GM21360 (cell line): Measurements from ENCODE around the gene TRIM27.
"Not testable (repeated sequence)": the region's sequence is repeated elsewhere in the genome, so short reads cannot be mapped to it uniquely, and the experiment has no call there.

Experiments used
- ATAC-seq: cut with Tn5 transposase; IDR thresholded peaks from one replicate; pipeline ENCODE4 v1.9.1; 2021; ENCODE audit warnings: mild to moderate bottlenecking, moderate library complexity; ENCODE audit not compliant: unreplicated experiment

The TRIM27 gene

DNA sequence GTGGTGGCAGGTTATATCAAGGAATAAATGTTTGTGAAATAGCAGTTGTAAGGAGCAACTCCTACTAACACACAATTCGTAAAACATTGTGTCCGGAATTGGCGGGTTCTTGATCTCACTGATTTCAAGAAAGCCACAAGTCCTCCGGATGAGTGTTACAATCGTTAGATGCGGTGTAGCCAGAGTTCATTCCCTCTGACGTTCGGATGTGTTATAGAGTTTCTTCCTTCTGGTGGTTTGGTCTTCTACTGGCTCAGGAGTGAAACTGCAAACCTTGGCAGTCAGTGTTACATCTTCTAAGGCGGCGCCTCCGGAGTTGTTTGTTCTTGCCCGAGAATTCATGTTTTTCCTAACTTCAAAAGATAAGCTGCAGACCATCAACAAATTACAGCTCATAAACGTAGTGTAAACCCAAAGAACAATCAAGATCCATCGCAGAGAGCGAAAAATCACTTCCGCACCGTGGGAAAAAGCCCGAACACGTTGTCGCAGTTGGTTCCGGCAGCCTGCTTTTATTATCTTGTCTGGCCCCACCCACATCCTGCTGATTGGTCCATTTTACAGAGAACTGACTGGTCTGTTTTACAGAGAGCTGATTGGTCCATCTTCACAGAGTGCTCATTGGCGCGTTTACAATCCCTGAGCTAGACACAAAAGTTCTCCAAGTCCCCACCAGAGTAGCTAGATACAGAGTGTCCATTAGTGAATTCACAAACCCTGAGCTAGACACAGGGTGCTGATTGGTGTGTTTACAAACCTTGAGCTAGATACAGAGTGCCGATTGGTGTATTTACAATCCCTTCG lies 58.2 kb downstream of the TRIM27 start:
- no peak for ATAC-seq

DNA sequence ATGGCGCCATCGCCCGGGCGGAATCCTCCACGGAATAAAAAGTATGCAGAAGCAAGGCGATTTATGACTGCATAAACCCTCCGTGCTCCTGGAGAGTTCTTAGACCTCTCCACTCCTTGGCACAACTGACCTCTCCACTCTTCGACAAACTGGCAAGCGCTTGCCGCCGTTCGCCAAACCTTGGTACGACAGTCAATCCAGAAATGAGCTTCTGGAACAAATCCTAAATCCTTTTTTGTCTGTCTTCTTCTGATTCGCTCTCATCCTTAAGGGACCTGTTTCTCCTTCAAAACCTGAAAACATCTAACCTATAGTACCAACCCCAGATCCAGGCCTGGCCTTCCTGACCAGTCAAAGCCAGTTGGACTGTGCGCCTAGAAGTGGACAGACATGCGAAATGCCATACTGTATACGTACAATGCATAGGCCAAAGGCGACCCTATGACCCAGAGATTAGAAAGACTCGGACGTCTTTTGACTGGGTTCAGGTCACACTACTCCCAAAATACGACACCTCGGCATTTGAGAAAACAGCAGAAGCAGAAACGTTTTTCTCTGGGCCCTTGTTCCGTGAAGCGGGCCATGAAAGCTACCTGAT lies 59.4 kb downstream of the TRIM27 start:
- ATAC-seq = no peak

DNA sequence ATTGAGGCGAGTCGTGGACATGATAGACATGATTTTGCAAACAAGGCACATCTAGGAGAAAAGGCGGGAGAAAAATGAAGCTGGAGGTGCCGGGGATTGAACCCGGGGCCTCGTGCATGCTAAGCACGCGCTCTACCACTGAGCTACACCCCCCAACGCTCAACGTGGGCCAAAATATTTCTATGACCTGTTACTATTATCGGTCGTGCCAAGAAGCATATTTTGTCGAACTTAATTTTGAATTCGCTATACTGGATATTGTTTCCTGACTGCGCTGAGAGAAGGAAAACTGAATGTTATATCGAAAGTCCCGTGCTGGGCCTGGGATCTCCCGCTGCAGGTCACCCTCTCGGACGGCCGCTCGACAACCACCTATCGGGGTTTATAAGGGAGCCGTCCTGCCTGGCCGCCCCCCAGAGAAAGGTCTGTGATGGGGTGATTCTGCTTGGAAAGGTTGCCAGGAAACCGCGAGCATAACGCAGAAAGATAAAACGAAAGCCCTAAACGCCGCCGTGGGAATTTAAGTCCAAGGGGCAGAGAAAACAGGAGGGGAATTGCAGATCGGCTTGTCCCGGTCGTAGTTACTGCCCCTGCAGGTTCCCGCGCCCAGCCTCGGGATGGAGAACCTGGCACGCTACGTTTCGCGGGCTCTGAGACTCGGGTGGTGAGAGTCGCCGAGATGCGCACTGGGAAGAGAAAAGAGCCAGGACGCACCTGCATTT lies 60.0 kb downstream of the TRIM27 start:
- ATAC-seq = no peak

DNA sequence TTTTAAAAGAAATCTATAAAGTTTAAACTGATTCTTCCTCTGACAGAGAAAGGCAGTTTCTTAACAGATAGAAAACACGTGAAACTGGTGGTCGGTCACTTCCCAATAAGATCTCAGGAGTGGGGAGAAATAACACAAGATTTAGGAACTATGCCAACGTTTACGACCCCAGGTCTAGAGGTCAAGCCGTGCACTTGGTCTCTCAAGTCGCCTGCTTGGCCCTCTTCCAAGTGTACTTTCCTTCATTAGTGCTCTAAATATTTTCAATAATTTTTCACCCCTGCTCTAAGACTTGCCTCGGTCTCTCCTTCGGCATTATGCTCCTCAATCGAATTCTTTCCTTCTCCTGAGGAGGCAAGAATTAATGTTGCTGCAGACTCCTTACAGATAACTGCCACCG lies 61.7 kb downstream of the TRIM27 start:
- ATAC-seq = no peak

DNA sequence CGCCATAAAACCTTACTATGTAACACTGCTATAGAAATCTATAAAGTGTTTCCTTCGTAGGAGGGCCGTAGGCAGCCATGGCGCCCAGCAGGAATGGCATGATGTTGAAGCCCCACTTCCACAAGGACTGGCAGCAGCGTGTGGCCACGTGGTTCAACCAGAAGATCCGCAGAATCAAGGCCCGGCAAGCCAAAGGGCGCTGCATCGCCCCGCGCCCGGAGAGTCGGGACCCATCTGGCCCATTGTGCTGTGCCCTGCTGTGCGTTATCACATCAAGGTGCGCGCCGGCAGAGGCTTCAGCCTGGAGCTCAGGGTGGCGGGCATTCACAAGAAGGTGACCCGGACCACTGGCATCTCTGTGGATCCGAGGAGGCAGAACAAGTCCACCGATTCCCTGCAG lies 62.4 kb downstream of the TRIM27 start:
- ATAC-seq = no peak

DNA sequence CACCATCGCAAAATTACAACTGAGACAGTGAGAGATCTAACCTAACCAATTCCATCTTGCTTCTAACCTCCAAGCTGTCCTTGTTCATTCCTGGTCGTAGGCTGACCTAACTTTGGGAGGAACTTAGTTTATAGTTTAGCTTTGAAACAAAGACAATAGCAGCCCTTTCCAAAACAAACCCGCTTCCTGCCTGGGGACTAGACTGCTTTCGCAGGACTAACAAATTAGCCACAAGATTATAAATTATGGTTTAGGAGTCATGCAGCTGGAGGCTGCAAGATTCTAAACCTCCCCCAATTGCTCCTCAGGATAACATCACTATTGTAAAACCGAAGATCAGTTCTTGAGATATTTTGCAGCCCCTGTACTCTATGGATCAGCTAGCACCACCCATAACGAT lies 63.2 kb downstream of the TRIM27 start:
- no peak for ATAC-seq

DNA sequence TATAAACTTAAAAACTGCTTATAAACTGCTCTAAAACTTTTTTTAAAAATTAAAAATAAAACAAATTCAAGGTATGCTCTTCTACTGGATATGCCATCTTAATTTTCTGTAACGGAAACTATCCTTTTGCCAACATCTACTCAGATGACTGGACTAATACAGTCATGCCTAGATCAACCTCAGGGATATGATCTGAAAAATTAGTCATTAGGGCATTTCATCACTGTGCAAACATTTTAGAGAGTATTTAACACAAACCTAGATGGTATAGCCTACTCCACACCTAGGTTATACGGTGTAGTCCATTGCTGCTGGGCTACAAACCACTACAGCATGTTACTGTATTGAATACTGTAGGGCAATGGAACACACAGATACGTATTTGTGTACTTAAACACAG lies 64.8 kb downstream of the TRIM27 start:
- no peak for ATAC-seq

DNA sequence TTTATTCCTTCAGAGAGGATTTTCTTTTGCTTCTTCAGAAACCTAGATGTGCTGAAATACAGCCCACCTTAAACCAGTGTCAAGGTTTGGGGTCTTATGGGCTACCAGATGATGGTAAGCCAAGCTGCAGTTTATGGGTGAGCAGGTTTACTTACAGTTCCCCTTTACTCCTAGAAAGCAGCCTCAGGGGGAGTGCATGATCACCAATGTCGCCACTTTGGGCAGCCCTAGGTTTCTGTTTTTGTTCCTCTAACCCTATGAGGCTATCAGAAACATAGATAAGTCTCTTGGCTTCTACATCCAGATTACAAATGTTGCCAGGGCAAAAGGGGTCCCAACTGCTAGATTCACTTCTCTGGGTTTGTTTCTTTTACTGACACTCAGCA lies 67.2 kb downstream of the TRIM27 start:
- no peak for ATAC-seq

DNA sequence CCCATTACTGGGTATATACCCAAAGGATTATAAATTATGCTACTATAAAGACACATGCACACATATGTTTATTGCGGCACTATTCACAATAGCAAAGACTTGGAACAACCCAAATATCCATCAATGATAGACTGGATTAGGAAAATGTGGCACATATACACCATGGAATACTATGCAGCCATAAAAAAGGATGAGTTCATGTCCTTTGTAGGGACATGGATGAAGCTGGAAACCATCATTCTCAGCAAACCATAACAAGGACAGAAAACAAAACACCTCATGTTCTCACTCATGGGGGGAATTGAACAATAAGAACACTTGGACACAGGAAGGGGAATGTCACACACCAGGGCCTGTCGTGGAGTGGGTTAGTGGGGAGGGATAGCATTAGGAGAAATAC lies 69.4 kb downstream of the TRIM27 start:
- ATAC-seq = not testable (repeated sequence)
